HAP-1 (cell line): ENCODE measurements around the gene A3GALT2.

Experiments
- DNase-seq, 2 experiments: peaks; one replicate each; pipeline ENCODE4 v3.0.0-alpha.2; 2016 to 2020; ENCODE audit warnings: low spot score in 2 of 2
- H3K27me3 ChIP-seq: fragments of 250-450 bp; sonication (Bioruptor Pico); 2 replicates; pipeline ENCODE4 v1.5.1; 2020; ENCODE audit warnings: low read depth, mild to moderate bottlenecking, moderate library complexity
- H3K36me3 ChIP-seq: fragments of 250-450 bp; sonication (Bioruptor Pico); replicated peaks from 2 replicates; pipeline ENCODE4 v1.5.1; 2020; ENCODE audit warnings: mild to moderate bottlenecking
- H3K4me1 ChIP-seq: fragments of 250-450 bp; sonication (Bioruptor Pico); 2 replicates; pipeline ENCODE4 v1.5.1; 2020; ENCODE audit warnings: mild to moderate bottlenecking
- H3K4me3 ChIP-seq: fragments of 250-450 bp; sonication (Bioruptor Pico); 2 replicates; pipeline ENCODE4 v1.5.1; 2020; ENCODE audit warnings: mild to moderate bottlenecking, moderate library complexity
- H3K9me3 ChIP-seq: fragments of 250-450 bp; sonication (Bioruptor Pico); 2 replicates; pipeline ENCODE4 v1.5.1; 2020; ENCODE audit warnings: mild to moderate bottlenecking, moderate library complexity
- in situ Hi-C: fragments of 300-500 bp; cut with MboI; formaldehyde crosslinking; loops from 3 replicates; pipeline ENCODE4 v1.14.3; 2020; ENCODE audit warnings: low sequenced_read_pairs, inconsistent platforms, mixed read lengths

The A3GALT2 gene

DNA sequence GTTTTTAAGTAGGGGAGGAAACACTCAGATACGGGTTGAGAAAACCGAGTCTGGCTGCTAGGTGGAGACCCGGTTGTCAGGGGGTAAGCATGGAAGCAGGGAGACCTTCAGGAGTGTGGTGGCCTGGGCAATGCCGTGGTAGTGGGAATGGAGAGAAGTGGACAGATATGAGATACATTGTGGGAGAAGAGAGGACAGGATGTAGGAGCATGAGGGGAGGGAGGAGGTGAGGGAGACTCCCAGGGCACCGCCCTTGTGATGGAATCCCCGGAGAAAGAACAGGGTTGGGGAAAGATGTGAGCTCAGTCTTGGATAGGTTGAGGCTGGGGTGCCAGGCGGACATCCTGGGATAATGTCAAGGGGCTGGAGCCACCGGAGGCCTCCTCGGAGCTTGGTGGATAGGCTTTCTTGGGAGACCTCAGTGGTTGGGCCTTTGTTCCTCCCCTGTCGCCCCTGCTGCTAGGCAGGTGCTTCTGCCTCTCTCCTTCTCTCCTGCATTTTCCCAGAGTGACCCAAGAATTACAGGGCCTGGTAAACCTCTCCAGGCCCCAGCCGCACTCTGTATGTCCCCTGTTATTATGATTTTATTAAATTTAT is 43.3 kb downstream of the A3GALT2 start:
- Histone ChIP-seq H3K4me3 (no peak overlapping the region), H3K36me3 (peaks cover 9% of the 10 kb centered on the region), H3K4me1 (no peaks in the 10 kb centered on the region), H3K27me3 (no peaks in the 10 kb centered on the region), H3K9me3 (no peaks in the 10 kb centered on the region)
- DNase-seq, result no peak
- in situ Hi-C loops, result no loop called here

DNA sequence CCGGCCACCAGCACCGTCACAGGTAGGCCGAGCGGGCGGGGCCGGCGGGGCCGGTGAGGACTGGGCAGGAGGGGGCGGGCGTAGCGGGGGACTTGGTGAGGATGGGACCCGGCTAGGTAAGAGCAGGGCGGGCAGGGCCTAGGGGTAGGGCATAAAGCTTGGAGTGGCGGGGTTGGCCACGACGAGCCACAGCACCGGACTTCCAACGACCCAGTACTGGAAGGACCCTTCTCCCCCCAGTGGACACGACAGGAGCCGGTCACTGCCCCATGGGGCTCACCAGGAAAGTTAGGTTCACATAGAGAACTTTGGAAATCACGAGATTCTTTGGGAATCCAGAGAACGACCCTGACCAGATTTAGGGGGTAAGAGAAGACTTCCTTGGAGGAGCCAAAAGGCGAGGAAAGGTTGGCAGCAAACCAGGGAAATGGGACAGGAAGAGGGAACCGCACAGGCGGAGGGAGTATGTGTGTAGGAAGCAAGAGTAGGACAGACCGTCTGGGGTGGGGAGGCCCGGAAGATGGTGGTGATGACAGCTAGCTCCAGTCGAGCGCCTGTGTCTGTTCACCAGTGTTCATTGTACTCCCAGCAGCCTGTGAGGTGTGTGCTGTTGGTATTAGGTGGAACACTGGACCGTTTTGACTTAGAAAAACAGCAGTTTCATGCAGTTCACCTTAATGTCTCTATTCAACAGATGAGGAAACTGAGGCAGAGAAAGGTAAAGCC is 44.2 kb downstream of the A3GALT2 start:
- H3K4me1 ChIP-seq, result no peaks in the 10 kb centered on the region
- no peaks in the 10 kb centered on the region for H3K27me3 ChIP-seq
- H3K36me3 ChIP-seq, result peaks cover 6% of the 10 kb centered on the region
- H3K4me3 ChIP-seq, result no peak overlapping the region
- no peaks in the 10 kb centered on the region for H3K9me3 ChIP-seq
- in situ Hi-C loops, result no loop called here
- DNase-seq, result no peak

DNA sequence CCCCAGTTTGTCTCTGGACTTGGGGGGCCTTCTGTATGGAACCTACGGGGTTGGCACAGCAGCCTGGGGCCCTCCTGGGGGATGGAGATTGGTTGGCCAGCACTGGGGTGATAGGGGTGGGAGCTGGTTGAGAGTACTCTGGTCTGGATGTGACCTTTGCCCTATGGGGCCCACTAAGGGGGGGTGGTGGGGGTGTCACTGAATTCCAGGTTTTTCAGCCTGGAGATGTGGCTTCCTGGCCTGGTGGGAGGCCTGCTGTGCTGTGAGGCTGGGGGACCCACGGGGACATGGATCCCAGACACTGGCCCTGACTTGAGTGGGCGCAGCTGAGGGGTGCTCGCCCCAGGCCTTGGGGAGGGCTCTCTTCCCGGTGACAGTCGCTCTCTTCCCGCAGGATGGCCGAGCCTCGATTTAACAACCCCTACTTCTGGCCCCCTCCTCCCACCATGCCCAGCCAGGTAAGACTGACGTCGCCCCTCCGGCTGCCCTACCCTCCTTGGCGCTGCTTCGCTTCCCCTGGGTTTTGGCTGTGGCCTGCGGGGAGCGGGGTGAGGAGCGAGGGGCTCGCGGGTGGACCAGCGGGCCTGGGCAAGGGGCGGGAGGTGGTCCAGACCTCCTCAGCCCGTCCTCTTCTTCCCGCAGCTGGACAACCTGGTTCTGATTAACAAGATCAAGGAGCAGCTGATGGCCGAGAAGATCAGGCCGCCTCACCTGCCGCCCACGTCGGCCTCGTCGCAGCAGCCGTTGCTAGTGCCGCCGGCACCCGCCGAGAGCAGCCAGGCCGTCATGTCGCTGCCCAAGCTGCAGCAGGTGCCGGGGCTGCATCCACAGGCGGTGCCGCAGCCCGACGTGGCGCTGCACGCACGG is 45.0 kb downstream of the A3GALT2 start:
- Histone ChIP-seq H3K27me3 (no peaks in the 10 kb centered on the region), H3K4me1 (no peaks in the 10 kb centered on the region), H3K9me3 (no peaks in the 10 kb centered on the region), H3K36me3 (no peaks in the 10 kb centered on the region; the same call in none of the 2 replicates), H3K4me3 (no peak overlapping the region)
- no peak for DNase-seq
- in situ Hi-C loops, result no loop called here

DNA sequence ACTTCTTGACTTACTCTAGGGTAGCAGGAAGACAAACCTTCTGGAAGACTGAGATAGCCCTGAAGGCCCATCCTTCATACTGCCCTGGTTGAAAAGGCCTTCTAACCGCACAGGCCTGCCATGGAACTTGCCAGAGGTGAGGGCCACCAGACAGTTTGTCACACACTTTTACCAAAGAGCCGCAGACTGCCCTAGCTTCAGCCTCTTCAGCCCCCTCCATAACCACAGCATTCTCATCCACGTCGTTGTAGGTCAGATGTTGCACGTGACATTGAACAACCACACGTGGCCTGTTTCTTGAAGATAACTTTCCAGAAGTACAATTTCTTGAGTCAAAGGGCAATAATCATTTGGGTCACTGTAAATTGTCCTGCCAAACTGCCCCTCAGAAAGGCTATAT is 45.7 kb downstream of the A3GALT2 start:
- Histone ChIP-seq H3K4me3 (no peak overlapping the region), H3K4me1 (no peaks in the 10 kb centered on the region), H3K9me3 (no peaks in the 10 kb centered on the region), H3K27me3 (no peaks in the 10 kb centered on the region), H3K36me3 (peaks cover under 1% of the 10 kb centered on the region; the same call in 1 of the 2 replicates)
- in situ Hi-C loops, result no loop called here
- no peak for DNase-seq

DNA sequence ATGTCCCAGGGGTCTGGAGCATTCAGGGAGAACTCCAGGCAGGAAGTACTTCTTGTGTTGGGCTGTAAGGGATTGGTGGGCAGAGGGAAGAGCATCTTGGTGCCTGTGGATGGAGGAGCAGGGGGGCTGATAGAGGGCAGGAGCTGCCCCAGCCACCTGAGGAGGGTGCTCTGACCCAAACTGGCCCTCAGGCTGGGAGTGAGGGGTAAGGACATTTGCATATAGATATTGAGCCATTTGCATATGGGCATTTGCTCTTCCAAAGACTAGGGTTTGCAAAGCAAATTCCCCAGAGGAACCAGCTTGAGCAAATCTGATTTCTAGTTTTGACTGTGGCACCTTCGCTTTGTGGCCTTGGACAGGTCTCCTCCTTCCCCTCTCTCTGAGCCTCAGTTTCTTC is 46.5 kb downstream of the A3GALT2 start:
- DNase-seq, result no peak
- Histone ChIP-seq H3K4me3 (no peak overlapping the region), H3K9me3 (no peaks in the 10 kb centered on the region), H3K27me3 (no peaks in the 10 kb centered on the region), H3K4me1 (no peaks in the 10 kb centered on the region), H3K36me3 (0 out of 2 replicates have a peak, but pooled peaks cover 3% of the 10 kb centered on the region)
- in situ Hi-C loops, result no loop called here

DNA sequence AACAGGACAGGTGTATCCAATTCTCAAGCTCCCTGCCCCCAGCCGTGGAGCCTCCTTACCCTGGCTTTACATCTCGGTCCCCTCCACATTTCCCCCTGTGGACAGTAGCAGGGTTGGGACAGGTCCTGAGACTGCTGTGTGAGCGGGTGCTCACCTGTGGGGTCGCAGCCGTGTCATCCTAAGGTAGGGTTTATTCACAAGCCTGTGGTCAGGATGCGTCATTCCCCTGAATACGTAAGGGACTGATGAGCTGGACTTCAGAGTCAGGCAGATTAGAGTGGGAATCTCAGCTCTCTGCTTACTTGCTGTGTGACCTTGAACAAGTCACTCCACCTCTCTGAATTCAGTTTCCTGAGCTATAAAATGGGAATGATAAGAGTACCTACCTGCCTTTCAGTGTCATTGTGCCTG is 46.9 kb downstream of the A3GALT2 start:
- DNase-seq, result no peak
- no peak overlapping the region for H3K4me3 ChIP-seq
- no peaks in the 10 kb centered on the region for H3K4me1 ChIP-seq
- H3K9me3 ChIP-seq, result no peaks in the 10 kb centered on the region
- 0 out of 2 replicates have a peak, but pooled peaks cover 3% of the 10 kb centered on the region for H3K36me3 ChIP-seq
- H3K27me3 ChIP-seq, result no peaks in the 10 kb centered on the region
- in situ Hi-C loops, result no loop called here

DNA sequence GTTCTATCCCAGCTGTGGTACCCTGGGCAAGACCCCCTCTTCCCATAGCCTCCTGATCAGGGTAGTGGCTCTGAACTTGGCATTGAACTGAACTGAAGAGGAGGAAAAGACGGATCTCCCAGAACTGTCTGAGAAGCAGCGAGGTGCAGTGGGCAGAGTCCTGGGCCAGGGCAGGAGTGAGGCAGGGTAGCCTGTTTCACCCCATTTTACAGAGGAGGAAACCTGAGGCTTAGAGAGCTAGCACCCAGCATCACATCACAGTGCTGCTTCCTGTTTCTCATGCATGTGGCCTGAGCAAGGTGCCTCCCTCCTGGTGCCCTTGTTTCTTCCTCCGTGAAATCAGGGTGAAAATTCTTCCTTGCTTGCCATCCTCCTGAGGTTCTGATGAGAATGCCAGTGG is 47.5 kb downstream of the A3GALT2 start:
- in situ Hi-C loops, result no loop called here
- Histone ChIP-seq H3K27me3 (no peaks in the 10 kb centered on the region), H3K36me3 (0 out of 2 replicates have a peak, but pooled peaks cover 3% of the 10 kb centered on the region), H3K4me3 (no peak overlapping the region), H3K4me1 (no peaks in the 10 kb centered on the region), H3K9me3 (no peaks in the 10 kb centered on the region)
- DNase-seq, result no peak

DNA sequence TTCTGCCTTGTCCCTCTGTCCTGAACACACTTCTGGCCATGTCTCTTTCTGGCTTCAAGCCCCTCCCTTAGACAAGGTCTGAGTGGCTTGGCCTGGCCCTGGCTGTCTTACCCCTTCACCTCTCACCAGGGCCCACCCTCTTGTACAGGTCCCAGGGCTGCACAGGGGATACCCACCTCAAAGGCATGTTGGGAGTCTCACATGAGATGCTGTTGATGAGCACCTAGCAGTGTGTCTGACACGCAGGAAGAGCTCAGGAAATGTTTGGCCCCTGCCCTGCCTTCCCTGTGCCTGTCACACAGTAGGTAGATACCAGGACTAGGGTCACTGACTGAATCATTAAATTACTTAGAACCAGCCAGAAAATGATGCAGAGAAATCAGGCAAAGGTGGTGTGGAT is 48.0 kb downstream of the A3GALT2 start:
- H3K4me3 ChIP-seq, result no peak overlapping the region
- H3K36me3 ChIP-seq, result 0 out of 2 replicates have a peak, but pooled peaks cover 3% of the 10 kb centered on the region
- no peak for DNase-seq
- in situ Hi-C loops, result no loop called here
- no peaks in the 10 kb centered on the region for H3K9me3 ChIP-seq
- no peaks in the 10 kb centered on the region for H3K27me3 ChIP-seq
- no peaks in the 10 kb centered on the region for H3K4me1 ChIP-seq

DNA sequence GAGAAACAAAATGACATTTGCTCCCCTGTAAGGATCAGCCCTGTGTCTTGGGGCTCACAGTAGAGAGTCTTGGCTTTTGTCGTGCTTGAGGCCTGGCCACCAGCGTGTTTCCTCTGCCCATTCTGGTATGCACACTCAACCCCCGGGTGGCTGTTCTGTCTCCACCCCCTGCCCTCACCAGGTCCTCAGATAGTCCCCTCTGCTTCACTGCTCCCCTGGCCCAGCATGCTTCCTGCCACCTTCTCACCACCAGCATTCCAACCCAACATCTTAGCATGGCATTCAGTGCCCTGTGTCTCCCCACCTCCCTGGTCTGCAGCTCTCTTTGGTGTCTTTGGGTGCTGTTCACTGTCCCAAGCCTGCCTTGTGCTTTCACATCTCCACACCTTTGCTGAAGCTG is 48.4 kb downstream of the A3GALT2 start:
- no peaks in the 10 kb centered on the region for H3K9me3 ChIP-seq
- H3K36me3 ChIP-seq, result 0 out of 2 replicates have a peak, but pooled peaks cover 3% of the 10 kb centered on the region
- in situ Hi-C loops, result no loop called here
- no peak for DNase-seq
- no peaks in the 10 kb centered on the region for H3K27me3 ChIP-seq
- no peak overlapping the region for H3K4me3 ChIP-seq
- H3K4me1 ChIP-seq, result no peaks in the 10 kb centered on the region

DNA sequence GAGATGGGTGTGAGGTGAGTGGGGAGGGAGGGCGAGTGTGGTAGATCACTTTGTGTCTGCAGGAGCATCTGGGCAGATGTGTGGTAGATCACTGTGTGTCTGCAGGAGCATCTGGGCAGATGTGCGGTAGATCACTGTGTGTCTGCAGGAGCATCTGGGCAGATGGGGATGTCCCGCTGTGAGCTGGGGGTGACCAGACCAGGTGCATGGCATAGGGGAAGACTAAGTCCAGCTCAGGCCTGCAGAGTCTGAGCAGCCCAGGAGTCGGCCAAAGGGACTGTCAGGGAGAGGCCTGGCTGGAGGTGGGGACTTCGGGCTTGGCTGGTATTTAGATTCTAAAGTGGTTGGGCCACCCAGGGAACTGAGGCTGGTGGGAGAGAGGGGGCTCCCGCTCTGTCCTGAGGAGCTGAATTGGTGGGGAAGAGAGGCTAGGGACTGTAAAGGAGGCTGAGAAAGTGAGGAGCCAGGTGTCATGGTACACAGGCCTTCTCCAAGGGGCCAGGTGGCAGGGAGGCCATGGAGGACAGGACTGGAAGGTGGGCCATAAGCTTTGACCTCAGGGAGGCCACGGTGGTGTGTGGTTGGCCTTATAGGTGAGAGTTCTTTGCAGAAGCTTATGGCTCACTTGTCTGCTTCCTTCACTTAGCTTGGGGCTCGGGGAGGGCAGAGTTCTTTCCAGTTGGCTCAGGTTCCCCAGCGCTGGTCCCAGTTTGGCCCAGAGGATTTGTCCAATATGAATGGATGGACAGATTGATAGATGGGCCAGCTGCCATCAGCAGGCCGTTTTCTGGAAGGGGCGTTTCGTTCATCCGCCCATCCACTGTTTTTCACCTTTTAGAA is 49.0 kb downstream of the A3GALT2 start:
- Histone ChIP-seq H3K36me3 (0 out of 2 replicates have a peak, but pooled peaks cover 3% of the 10 kb centered on the region), H3K4me3 (no peak overlapping the region), H3K4me1 (no peaks in the 10 kb centered on the region), H3K27me3 (no peaks in the 10 kb centered on the region), H3K9me3 (no peaks in the 10 kb centered on the region)
- in situ Hi-C loops, result no loop called here
- no peak for DNase-seq

DNA sequence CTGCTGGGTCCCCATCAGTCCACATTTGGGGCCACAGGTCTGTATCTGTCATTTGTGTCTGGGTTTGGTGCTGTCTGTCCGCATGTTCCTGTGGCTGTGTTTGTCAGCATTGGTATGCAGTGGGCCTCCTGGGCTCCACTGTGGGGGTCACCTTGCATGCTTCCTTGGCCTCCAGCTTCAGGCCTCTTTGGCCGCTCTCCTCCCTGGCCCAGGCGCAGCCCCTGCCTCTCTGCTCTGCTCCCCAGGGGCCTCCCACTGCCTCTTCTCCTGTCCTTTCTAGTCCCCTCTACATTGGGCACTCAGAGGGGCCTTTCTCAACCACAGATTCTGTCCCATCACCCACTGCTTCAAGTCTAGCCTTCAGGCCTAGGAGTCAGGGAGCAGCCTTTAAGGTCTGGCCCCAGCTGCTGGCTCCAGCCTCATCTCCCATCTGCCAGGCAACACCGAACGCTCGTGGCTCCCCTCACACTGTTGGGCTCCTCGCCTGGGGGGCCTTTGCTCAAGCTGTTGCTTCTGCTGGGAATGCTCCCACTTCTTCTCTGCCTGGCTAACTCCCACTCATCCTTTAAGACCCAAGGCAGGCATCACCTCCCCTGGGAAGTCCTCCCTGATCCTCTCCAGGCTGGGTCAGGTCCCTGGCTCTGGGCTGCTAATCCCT is 50.0 kb downstream of the A3GALT2 start:
- Histone ChIP-seq H3K9me3 (no peaks in the 10 kb centered on the region), H3K4me1 (no peaks in the 10 kb centered on the region), H3K27me3 (no peaks in the 10 kb centered on the region), H3K4me3 (no peak overlapping the region), H3K36me3 (0 out of 2 replicates have a peak, but pooled peaks cover 3% of the 10 kb centered on the region)
- in situ Hi-C loops, result no loop called here
- no peak for DNase-seq

DNA sequence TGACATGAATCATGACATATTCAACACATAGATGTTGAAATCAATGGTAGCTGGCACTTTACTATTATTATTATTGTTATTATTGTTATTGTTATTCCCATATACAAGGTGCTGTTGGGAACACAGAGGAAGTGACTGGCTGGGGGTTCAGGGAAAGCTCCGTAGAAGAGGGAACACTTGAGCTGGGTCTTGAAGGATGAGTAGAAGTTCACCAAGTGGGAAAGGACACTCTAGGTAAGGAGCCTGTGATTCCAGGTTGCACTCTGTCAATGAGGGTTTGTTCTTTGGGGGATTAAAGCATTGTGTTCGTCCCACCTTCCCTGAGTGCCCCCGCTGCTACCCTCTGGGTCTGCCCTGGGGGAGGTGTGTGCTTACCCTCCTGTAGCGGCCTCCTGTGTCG is 50.5 kb downstream of the A3GALT2 start:
- Histone ChIP-seq H3K27me3 (no peaks in the 10 kb centered on the region), H3K4me3 (no peak overlapping the region)
- in situ Hi-C loops, result no loop called here

DNA sequence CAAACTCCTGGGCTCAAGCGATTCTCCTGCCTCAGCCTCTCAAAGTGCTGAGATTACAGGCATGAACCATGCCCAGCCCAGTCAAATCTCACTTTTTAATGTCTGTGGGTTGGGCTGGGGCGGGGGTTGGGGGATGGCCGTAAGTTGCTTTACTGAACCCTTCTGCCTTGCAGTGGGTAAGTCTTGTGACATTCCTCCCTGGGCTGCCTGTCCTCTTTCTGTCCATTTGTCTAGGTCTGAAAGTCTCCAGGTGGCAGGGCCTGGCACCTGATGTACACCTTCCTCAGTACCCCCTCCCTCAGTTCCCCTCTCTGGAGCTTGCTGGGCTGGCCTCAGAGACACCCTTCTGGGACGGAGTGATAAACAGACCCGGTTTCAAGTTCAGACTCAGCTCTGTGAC is 51.3 kb downstream of the A3GALT2 start:
- DNase-seq, result no peak
- in situ Hi-C loops, result no loop called here
- H3K4me3 ChIP-seq, result no peak overlapping the region
- H3K36me3 ChIP-seq, result 0 out of 2 replicates have a peak, but pooled peaks cover 3% of the 10 kb centered on the region
- H3K9me3 ChIP-seq, result no peaks in the 10 kb centered on the region
- no peaks in the 10 kb centered on the region for H3K27me3 ChIP-seq
- H3K4me1 ChIP-seq, result no peaks in the 10 kb centered on the region

More for the DNA sequence above, 50.5 kb downstream of the A3GALT2 start:
- Histone ChIP-seq H3K9me3 (no peaks in the 10 kb centered on the region), H3K36me3 (0 out of 2 replicates have a peak, but pooled peaks cover 3% of the 10 kb centered on the region), H3K4me1 (no peaks in the 10 kb centered on the region)
- no peak for DNase-seq
